Left renal pelvis (tissue), 4 donors: ENCODE results near the gene TELO2. TPM values are rescaled to one million over a fixed set of nuclear protein-coding genes. Genes with fewer than 3 reads are reported as not detected.
A peak's percentile ranks its signal among the peaks of the same experiment; 100 is the strongest.
"Not testable (repeated sequence)": the region's sequence is repeated elsewhere in the genome, so short reads cannot be mapped to it uniquely, and the experiment has no call there.

Experiments used
- DNase-seq, 4 donors: peaks; one replicate each; pipeline ENCODE4 v3.0.0-alpha.2; 2013; ENCODE audit warnings: low read depth in 4 of 4, low spot score in 3 of 4
- polyA plus RNA-seq, 4 donors: library from polyadenylated mRNA; unstranded; fragments of 120-200 nt; gene quantifications; one replicate each; pipeline ENCODE4 v1.2.1, GENCODE V29; 2013; ENCODE audit not compliant: insufficient read length in 4 of 4

Gene TELO2
- polyA plus RNA-seq, 4 donors = 23.3 to 51.8 (median 29.3) TPM

- DNase-seq = peak in 3 of 4 donors; percentile 59 to 65 (median 60)
Measured at GRCh38 chr16:1474796-1475551, 18.2 kb upstream of the TELO2 start, which contains the start of gene CLCN7. Gene CLCN7, minus strand, starts transcription at chr16:1475028. Its CDS starts 54 bp downstream, at chr16:1474974.

- no peak for DNase-seq
Measured at GRCh38 chr16:1475552-1476114, 17.5 kb upstream of the TELO2 start.

- no peak for DNase-seq
Measured at GRCh38 chr16:1477033-1477432, 16.1 kb upstream of the TELO2 start.

GRCh38 chr16:1478937-1479336 is 14.2 kb upstream of the TELO2 start:
- not testable (repeated sequence) for DNase-seq

- no peak for DNase-seq
Measured at GRCh38 chr16:1481906-1482835, 11.0 kb upstream of the TELO2 start.

- DNase-seq = no peak
Measured at GRCh38 chr16:1485847-1486496, 7.2 kb upstream of the TELO2 start.

GRCh38 chr16:1486551-1487390 is 6.4 kb upstream of the TELO2 start:
- DNase-seq = no peak

GRCh38 chr16:1487395-1488053 is 5.6 kb upstream of the TELO2 start:
- no peak for DNase-seq

GRCh38 chr16:1488054-1488601 is 5.0 kb upstream of the TELO2 start:
- no peak for DNase-seq

GRCh38 chr16:1488619-1489018 is 4.5 kb upstream of the TELO2 start, which contains the start of gene PTX4:
Gene PTX4, minus strand, starts transcription at chr16:1488944. Its CDS starts 35 bp downstream, at chr16:1488909.
- no peak for DNase-seq

GRCh38 chr16:1489077-1489476 is 4.1 kb upstream of the TELO2 start:
- DNase-seq = no peak

GRCh38 chr16:1491327-1491726 is 1.8 kb upstream of the TELO2 start:
- DNase-seq = no peak

- DNase-seq = no peak
Measured at GRCh38 chr16:1492082-1492922, 858 bp upstream of the TELO2 start.

GRCh38 chr16:1493746-1494094 is 560 bp downstream of the TELO2 start:
- no peak for DNase-seq

- no peak for DNase-seq
Measured at GRCh38 chr16:1494129-1494640, 1.0 kb downstream of the TELO2 start.

- DNase-seq = no peak
Measured at GRCh38 chr16:1494711-1495110, 1.6 kb downstream of the TELO2 start.

GRCh38 chr16:1495211-1495888 is 2.2 kb downstream of the TELO2 start:
- DNase-seq = no peak
